Mesenchymal stem cell (in vitro differentiated cells and primary cell): ENCODE measurements around the gene GSTA4.

Source experiments
- DNase-seq: peaks from one replicate; pipeline ENCODE4 v3.0.0-alpha.2; 2013
- H2AFZ ChIP-seq: one replicate; pipeline ENCODE4 v1.6.1; 2013; ENCODE audit warnings: low read depth, mild to moderate bottlenecking, control low read depth, inconsistent platforms, low read length, moderate library complexity
- H2AK5ac ChIP-seq: 2 replicates; pipeline ENCODE4 v1.6.1; 2013; ENCODE audit warnings: low read length, moderate library complexity, mild to moderate bottlenecking, inconsistent platforms; ENCODE audit not compliant: severe bottlenecking
- H2BK120ac ChIP-seq: one replicate; pipeline ENCODE4 v1.6.1; 2013; ENCODE audit warnings: low read depth, mild to moderate bottlenecking, inconsistent platforms, low read length, moderate library complexity
- H2BK12ac ChIP-seq, 2 experiments: one replicate each; pipeline ENCODE4 v1.6.1; 2013; ENCODE audit warnings: inconsistent platforms in 2 of 2, low read length in 2 of 2, mild to moderate bottlenecking in 2 of 2, moderate library complexity in 2 of 2, control low read depth in 1 of 2
- H2BK15ac ChIP-seq: one replicate; pipeline ENCODE4 v1.6.1; 2013; ENCODE audit warnings: mild to moderate bottlenecking, low read depth, inconsistent platforms; ENCODE audit not compliant: poor library complexity, severe bottlenecking
- H2BK5ac ChIP-seq: 2 replicates; pipeline ENCODE4 v1.6.1; 2013; ENCODE audit warnings: low read depth, mild to moderate bottlenecking, low read length, control low read depth, inconsistent platforms; ENCODE audit not compliant: poor library complexity, severe bottlenecking
- H3K14ac ChIP-seq, 2 experiments: one replicate each; pipeline ENCODE4 v1.6.1; 2013; ENCODE audit warnings: inconsistent platforms in 2 of 2, low read length in 2 of 2, control low read depth in 1 of 2, mild to moderate bottlenecking in 1 of 2, moderate library complexity in 1 of 2
- H3K18ac ChIP-seq, 2 experiments: one replicate each; pipeline ENCODE4 v1.6.1; 2013; ENCODE audit warnings: inconsistent platforms in 2 of 2, low read length in 2 of 2, control low read depth in 1 of 2, low read depth in 1 of 2, mild to moderate bottlenecking in 1 of 2
- H3K23ac ChIP-seq, 2 experiments: one replicate each; pipeline ENCODE4 v1.6.1; 2013; ENCODE audit warnings: inconsistent platforms in 2 of 2, low read length in 2 of 2, mild to moderate bottlenecking in 2 of 2, moderate library complexity in 2 of 2, control low read depth in 1 of 2
- H3K27ac ChIP-seq: 2 replicates; pipeline ENCODE4 v1.5.1; 2013; ENCODE audit warnings: mild to moderate bottlenecking, moderate library complexity, low read length, control low read depth, inconsistent platforms; ENCODE audit not compliant: poor library complexity, severe bottlenecking
- H3K27me3 ChIP-seq, 2 experiments: 2 replicates each; pipeline versions ENCODE4 v1.6.1 to v1.7.0; 2013; ENCODE audit warnings: low read length in 2 of 2, mild to moderate bottlenecking in 2 of 2, moderate library complexity in 2 of 2, control low read depth in 1 of 2, inconsistent platforms in 1 of 2; ENCODE audit not compliant: control insufficient read depth in 1 of 2, insufficient read depth in 1 of 2
- H3K36me3 ChIP-seq, 2 experiments: 2 replicates each; pipeline versions ENCODE4 v1.6.1 to v1.7.0; 2013; ENCODE audit warnings: low read length in 2 of 2, control low read depth in 1 of 2, inconsistent platforms in 1 of 2, low read depth in 1 of 2, mild to moderate bottlenecking in 1 of 2; ENCODE audit not compliant: insufficient read depth in 2 of 2, control insufficient read depth in 1 of 2
- H3K4ac ChIP-seq, 2 experiments: one replicate each; pipeline ENCODE4 v1.6.1; 2013; ENCODE audit warnings: inconsistent platforms in 2 of 2, low read length in 2 of 2, mild to moderate bottlenecking in 2 of 2, moderate library complexity in 2 of 2, control low read depth in 1 of 2, low read depth in 1 of 2
- H3K4me1 ChIP-seq: 2 replicates; pipeline ENCODE4 v1.6.1; 2013; ENCODE audit warnings: low read depth, low read length, control low read depth; ENCODE audit not compliant: control insufficient read depth, insufficient read depth
- H3K4me2 ChIP-seq: 2 replicates; pipeline ENCODE4 v1.6.1; 2013; ENCODE audit warnings: low read length, mild to moderate bottlenecking, inconsistent platforms; ENCODE audit not compliant: poor library complexity, severe bottlenecking
- H3K4me3 ChIP-seq, 2 experiments: 2 replicates each; pipeline versions ENCODE4 v1.5.1 to v1.7.0; 2013; ENCODE audit warnings: low read length in 2 of 2, mild to moderate bottlenecking in 2 of 2, control low read depth in 1 of 2, low read depth in 1 of 2; ENCODE audit not compliant: insufficient read depth in 1 of 2
- H3K79me1 ChIP-seq: replicated peaks from 2 replicates; pipeline ENCODE4 v1.6.1; 2013; ENCODE audit warnings: mild to moderate bottlenecking, control low read depth, low read length, inconsistent platforms; ENCODE audit not compliant: poor library complexity, severe bottlenecking
- H3K9ac ChIP-seq: 2 replicates; pipeline ENCODE4 v1.7.0; 2013; ENCODE audit warnings: mild to moderate bottlenecking, low read length, moderate library complexity
- H3K9me3 ChIP-seq: 2 replicates; pipeline ENCODE4 v1.7.0; 2013; ENCODE audit warnings: mild to moderate bottlenecking, low read length; ENCODE audit not compliant: control insufficient read depth
- H4K8ac ChIP-seq: one replicate; pipeline ENCODE4 v1.6.1; 2013; ENCODE audit warnings: inconsistent platforms, mild to moderate bottlenecking, low read length, moderate library complexity
- H4K91ac ChIP-seq: one replicate; pipeline ENCODE4 v1.6.1; 2013; ENCODE audit warnings: mild to moderate bottlenecking, low read length, inconsistent platforms
- WGBS: methylation state at CpG from one replicate; pipeline ENCODE4 v1.1.7; 2013; ENCODE audit warnings: mixed read lengths; 5-methylcytosine and 5-hydroxymethylcytosine counted together

GSTA4 gene

GRCh38 chr6:53005663-53006250 is 10.7 kb upstream of the GSTA4 start:
- H2BK15ac ChIP-seq: no peak overlapping the region
- H3K4me2 ChIP-seq: no peak overlapping the region
- no peak overlapping the region for H3K4me3 ChIP-seq
- H3K18ac ChIP-seq: no peak overlapping the region
- no peak overlapping the region for H4K8ac ChIP-seq
- peaks cover 24 to 67% of the 10 kb centered on the region in 2 experiments for H3K36me3 ChIP-seq
- H3K9ac ChIP-seq: no peak overlapping the region
- no peak overlapping the region for H2BK120ac ChIP-seq
- no peaks in the 10 kb centered on the region for H3K4me1 ChIP-seq
- no peak overlapping the region for H3K4ac ChIP-seq
- H2BK12ac ChIP-seq: no peak overlapping the region
- no peak for DNase-seq
- no peak overlapping the region for H2BK5ac ChIP-seq
- no peak overlapping the region for H3K23ac ChIP-seq
- no peaks in the 10 kb centered on the region for H3K79me1 ChIP-seq
- no peaks in the 10 kb centered on the region for H3K27me3 ChIP-seq
- H4K91ac ChIP-seq: no peak overlapping the region
- H3K14ac ChIP-seq: peak overlapping the region in 1 of 2 experiments; percentile 28
- no peak overlapping the region for H2AK5ac ChIP-seq
- WGBS: 87% methylated on average over 2 of the region's 2 CpGs
- H3K9me3 ChIP-seq: no peaks in the 10 kb centered on the region
- H2AFZ ChIP-seq: no peak overlapping the region
- H3K27ac ChIP-seq: no peak overlapping the region

DNA sequence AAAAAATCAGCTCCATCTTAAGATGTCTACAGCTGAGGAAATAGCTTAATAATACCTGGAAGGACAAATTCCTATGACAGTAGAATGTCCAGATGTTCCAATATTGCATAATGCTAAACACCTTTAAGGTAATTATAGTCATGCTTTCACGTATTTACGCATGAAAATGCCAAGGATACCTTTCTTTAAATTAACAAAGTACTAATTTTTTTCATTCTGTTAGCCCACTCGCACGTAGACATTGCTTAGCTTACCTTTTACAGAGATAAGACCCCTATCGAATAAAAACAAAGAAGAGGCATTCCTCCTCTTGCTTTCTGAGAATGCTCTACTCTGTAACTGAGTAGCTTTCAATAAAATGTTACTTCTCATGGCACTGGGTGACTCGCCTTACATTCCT is 4.4 kb upstream of the GSTA4 start:
- no peak overlapping the region for H4K8ac ChIP-seq
- DNase-seq: no peak
- H2AFZ ChIP-seq: no peak overlapping the region
- no peak overlapping the region for H3K27ac ChIP-seq
- no peaks in the 10 kb centered on the region for H3K9me3 ChIP-seq
- no peak overlapping the region for H3K4me3 ChIP-seq
- peaks cover 0 to 9% of the 10 kb centered on the region in 2 experiments for H3K36me3 ChIP-seq
- H3K18ac ChIP-seq: no peak overlapping the region
- H2BK12ac ChIP-seq: no peak overlapping the region
- no peak overlapping the region for H2BK5ac ChIP-seq
- H3K4ac ChIP-seq: no peak overlapping the region
- no peak overlapping the region for H3K23ac ChIP-seq
- no peak overlapping the region for H3K4me2 ChIP-seq
- no peak overlapping the region for H2AK5ac ChIP-seq
- WGBS: 90% methylated on average over 6 of the region's 6 CpGs
- peaks cover 2% of the 10 kb centered on the region for H3K4me1 ChIP-seq
- no peaks in the 10 kb centered on the region for H3K27me3 ChIP-seq
- H3K79me1 ChIP-seq: no peaks in the 10 kb centered on the region
- H3K9ac ChIP-seq: no peak overlapping the region
- H2BK15ac ChIP-seq: no peak overlapping the region
- no peak overlapping the region for H4K91ac ChIP-seq
- H2BK120ac ChIP-seq: no peak overlapping the region
- no peak overlapping the region for H3K14ac ChIP-seq

DNA sequence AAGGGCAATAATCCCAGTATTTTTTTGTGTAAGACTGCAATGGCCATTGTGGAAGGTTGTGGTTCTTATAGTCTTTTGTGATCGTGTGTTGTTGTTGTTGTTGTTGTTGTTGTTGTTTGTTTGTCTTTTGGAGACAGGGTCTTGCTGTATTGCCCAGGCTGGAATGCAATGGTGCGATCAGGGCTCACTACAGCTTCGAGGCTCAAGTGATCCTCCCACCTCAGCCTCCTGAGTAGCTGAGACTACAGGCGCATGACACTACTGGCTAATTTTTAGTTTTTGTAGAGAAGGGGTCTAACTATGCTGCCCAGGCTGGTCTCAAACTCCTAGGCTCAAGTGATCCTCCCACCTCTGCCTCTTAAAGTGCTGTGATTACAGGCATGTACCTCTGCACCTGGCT is 3.5 kb upstream of the GSTA4 start:
- H3K4me2 ChIP-seq: no peak overlapping the region
- no peak overlapping the region for H4K8ac ChIP-seq
- no peaks in the 10 kb centered on the region for H3K9me3 ChIP-seq
- no peak overlapping the region for H2AFZ ChIP-seq
- H3K36me3 ChIP-seq: peaks cover 0 to 8% of the 10 kb centered on the region in 2 experiments
- no peak overlapping the region for H2AK5ac ChIP-seq
- WGBS: 93% methylated on average over 4 of the region's 4 CpGs
- no peak overlapping the region for H3K4ac ChIP-seq
- no peak overlapping the region for H2BK120ac ChIP-seq
- no peak overlapping the region for H2BK5ac ChIP-seq
- H3K27me3 ChIP-seq: no peaks in the 10 kb centered on the region
- H3K9ac ChIP-seq: no peak overlapping the region
- peaks cover 2% of the 10 kb centered on the region for H3K4me1 ChIP-seq
- H2BK15ac ChIP-seq: no peak overlapping the region
- no peak for DNase-seq
- H3K79me1 ChIP-seq: no peaks in the 10 kb centered on the region
- no peak overlapping the region for H3K14ac ChIP-seq
- H2BK12ac ChIP-seq: no peak overlapping the region
- H3K4me3 ChIP-seq: no peak overlapping the region
- no peak overlapping the region for H3K18ac ChIP-seq
- H3K23ac ChIP-seq: no peak overlapping the region
- H4K91ac ChIP-seq: no peak overlapping the region
- H3K27ac ChIP-seq: no peak overlapping the region

- no peak overlapping the region for H2BK5ac ChIP-seq
- H2BK15ac ChIP-seq: no peak overlapping the region
- peak overlapping the region; percentile 34 for H3K27ac ChIP-seq
- WGBS: 46% methylated on average over 18 of the region's 21 CpGs
- no peaks in the 10 kb centered on the region for H3K27me3 ChIP-seq
- peaks cover 2% of the 10 kb centered on the region for H3K4me1 ChIP-seq
- peak overlapping the region; percentile 62 for H3K9ac ChIP-seq
- H2BK120ac ChIP-seq: no peak overlapping the region
- H3K18ac ChIP-seq: peak overlapping the region in 1 of 2 experiments; percentile 43
- no peak overlapping the region for H2AFZ ChIP-seq
- H3K4me2 ChIP-seq: peak overlapping the region; percentile 29
- no peak overlapping the region for H2AK5ac ChIP-seq
- no peak overlapping the region for H3K23ac ChIP-seq
- no peak overlapping the region for H4K8ac ChIP-seq
- peaks cover 4% of the 10 kb centered on the region for H3K79me1 ChIP-seq
- no peak overlapping the region for H3K4ac ChIP-seq
- H3K4me3 ChIP-seq: peak overlapping the region in 1 of 2 experiments; percentile 57
- H3K9me3 ChIP-seq: no peaks in the 10 kb centered on the region
- no peak overlapping the region for H2BK12ac ChIP-seq
- no peak overlapping the region for H3K14ac ChIP-seq
- H3K36me3 ChIP-seq: peaks cover 0 to 10% of the 10 kb centered on the region in 2 experiments
- no peak overlapping the region for H4K91ac ChIP-seq
- peak; percentile 89 for DNase-seq
Measured at GRCh38 chr6:52995913-52996645, 995 bp upstream of the GSTA4 start.
